HepG2 (cell line): ENCODE measurements around the gene ZNF345. TPM values are rescaled to one million over a fixed set of nuclear protein-coding genes. Genes with fewer than 3 reads are reported as not detected.
A peak's percentile ranks its signal among the peaks of the same experiment; 100 is the strongest.

ENCODE experiments used
- CHCHD3 ChIP-seq: sonication (generic); formaldehyde crosslinking; IDR thresholded peaks from 2 replicates; pipeline ENCODE4 v1.8.0; 2022; ENCODE audit warnings: mild to moderate bottlenecking, missing genetic modification reagents, moderate library complexity
- DMAP1 ChIP-seq: IDR thresholded peaks from 2 replicates; pipeline ENCODE4 v1.6.1; 2016
- ELF4 ChIP-seq: sonication (generic); formaldehyde crosslinking; IDR thresholded peaks from 2 replicates; pipeline ENCODE4 v1.5.0; 2020; ENCODE audit warnings: missing genetic modification reagents, mild to moderate bottlenecking, moderate library complexity, borderline replicate concordance
- HOXA3 ChIP-seq: sonication (generic); formaldehyde crosslinking; IDR thresholded peaks from 2 replicates; pipeline ENCODE4 v1.5.0; 2020; ENCODE audit warnings: missing genetic modification reagents
- NR3C1 ChIP-seq: sonication (generic); formaldehyde crosslinking; IDR thresholded peaks from 2 replicates; pipeline ENCODE4 v1.4.0; 2020; ENCODE audit warnings: missing genetic modification reagents
- RELA ChIP-seq: sonication (generic); formaldehyde crosslinking; IDR thresholded peaks from 2 replicates; pipeline ENCODE4 v1.4.0; 2020; ENCODE audit warnings: missing genetic modification reagents
- SPEN ChIP-seq: sonication (generic); formaldehyde crosslinking; IDR thresholded peaks from 2 replicates; pipeline ENCODE4 v1.5.1; 2020; ENCODE audit warnings: low read depth, mild to moderate bottlenecking, missing genetic modification reagents
- SRF ChIP-seq: IDR thresholded peaks from 2 replicates; pipeline ENCODE4 v1.6.1; 2011; ENCODE audit warnings: mild to moderate bottlenecking, low read depth, low read length, moderate library complexity
- TARDBP ChIP-seq: sonication (generic); formaldehyde crosslinking; IDR thresholded peaks from 2 replicates; pipeline ENCODE4 v1.8.0; 2022; ENCODE audit warnings: mild to moderate bottlenecking, missing genetic modification reagents
- ZBTB7A ChIP-seq: sonication (generic); formaldehyde crosslinking; IDR thresholded peaks from 2 replicates; pipeline ENCODE4 v1.8.0; 2022; ENCODE audit warnings: mild to moderate bottlenecking, missing genetic modification reagents
- ZMYM4 ChIP-seq: sonication (generic); formaldehyde crosslinking; IDR thresholded peaks from 2 replicates; pipeline ENCODE4 v1.8.1; 2023; ENCODE audit warnings: mild to moderate bottlenecking, missing genetic modification reagents
- ZNF749 ChIP-seq: sonication (generic); formaldehyde crosslinking; IDR thresholded peaks from 2 replicates; pipeline ENCODE4 v1.8.0; 2022; ENCODE audit warnings: mild to moderate bottlenecking, missing genetic modification reagents, moderate library complexity, borderline replicate concordance
- ZNF788 ChIP-seq: sonication (generic); formaldehyde crosslinking; IDR thresholded peaks from 2 replicates; pipeline ENCODE4 v1.5.0; 2020; ENCODE audit warnings: mild to moderate bottlenecking, missing genetic modification reagents, borderline replicate concordance
- ZNF816 ChIP-seq: sonication (generic); formaldehyde crosslinking; IDR thresholded peaks from 2 replicates; pipeline ENCODE4 v1.8.0; 2022; ENCODE audit warnings: missing genetic modification reagents, mild to moderate bottlenecking, borderline replicate concordance
- ZSCAN25 ChIP-seq: sonication (generic); formaldehyde crosslinking; IDR thresholded peaks from 2 replicates; pipeline ENCODE4 v1.8.0; 2022; ENCODE audit warnings: mild to moderate bottlenecking, missing genetic modification reagents
- polyA plus RNA-seq, 8 experiments: library from polyadenylated mRNA; depleted of rRNA in 3 of 8; stranded (reverse) in 7 of 8; unstranded in 1 of 8; fragments of >200 nt; fragmentation: Illumina TruSeq in 4 of 8; extraction: Trizol in 4 of 8; gene quantifications; 2 replicates each; pipeline versions ENCODE4 v1.2.1 to v1.2.3, GENCODE V29; 2011 to 2016; ENCODE audit warnings: low read depth in 4 of 8, missing spikeins in 1 of 8, mixed read lengths in 1 of 8; ENCODE audit not compliant: insufficient read depth in 1 of 8
- total RNA-seq, 5 experiments: library from RNA; depleted of rRNA; stranded (reverse); fragments of >200 nt; fragmentation: Illumina TruSeq; extraction: Trizol; gene quantifications; 2 replicates each; pipeline ENCODE4 v1.2.3, GENCODE V29; 2016; ENCODE audit warnings: low read depth in 1 of 5
- TF ChIP-seq, protein P1 (sequence below): IDR thresholded peaks from 2 replicates; pipeline ENCODE4 v1.6.1; 2016
- TF ChIP-seq, protein P2 (sequence below): sonication (generic); formaldehyde crosslinking; conservative IDR thresholded peaks from 2 replicates; pipeline ENCODE4 v1.8.1; 2023; ENCODE audit warnings: missing genetic modification reagents
- TF ChIP-seq, protein P3 (sequence below): sonication (generic); formaldehyde crosslinking; IDR thresholded peaks from 2 replicates; pipeline ENCODE4 v1.4.0; 2020; ENCODE audit warnings: missing genetic modification reagents
- TF ChIP-seq, protein P4 (sequence below): sonication (generic); formaldehyde crosslinking; conservative IDR thresholded peaks from 2 replicates; pipeline ENCODE4 v1.4.0; 2020; ENCODE audit warnings: missing genetic modification reagents
- TF ChIP-seq, protein P5 (sequence below): IDR thresholded peaks from 2 replicates; pipeline ENCODE4 v1.6.1; 2016; ENCODE audit warnings: low read depth, borderline replicate concordance

The ZNF345 gene
- total and polyA plus RNA-seq, 2 of the 13 experiments (the other 11 are each of a cell fraction or from before 2014, with no cell fraction given): 2.6 to 2.9 TPM

DNA sequence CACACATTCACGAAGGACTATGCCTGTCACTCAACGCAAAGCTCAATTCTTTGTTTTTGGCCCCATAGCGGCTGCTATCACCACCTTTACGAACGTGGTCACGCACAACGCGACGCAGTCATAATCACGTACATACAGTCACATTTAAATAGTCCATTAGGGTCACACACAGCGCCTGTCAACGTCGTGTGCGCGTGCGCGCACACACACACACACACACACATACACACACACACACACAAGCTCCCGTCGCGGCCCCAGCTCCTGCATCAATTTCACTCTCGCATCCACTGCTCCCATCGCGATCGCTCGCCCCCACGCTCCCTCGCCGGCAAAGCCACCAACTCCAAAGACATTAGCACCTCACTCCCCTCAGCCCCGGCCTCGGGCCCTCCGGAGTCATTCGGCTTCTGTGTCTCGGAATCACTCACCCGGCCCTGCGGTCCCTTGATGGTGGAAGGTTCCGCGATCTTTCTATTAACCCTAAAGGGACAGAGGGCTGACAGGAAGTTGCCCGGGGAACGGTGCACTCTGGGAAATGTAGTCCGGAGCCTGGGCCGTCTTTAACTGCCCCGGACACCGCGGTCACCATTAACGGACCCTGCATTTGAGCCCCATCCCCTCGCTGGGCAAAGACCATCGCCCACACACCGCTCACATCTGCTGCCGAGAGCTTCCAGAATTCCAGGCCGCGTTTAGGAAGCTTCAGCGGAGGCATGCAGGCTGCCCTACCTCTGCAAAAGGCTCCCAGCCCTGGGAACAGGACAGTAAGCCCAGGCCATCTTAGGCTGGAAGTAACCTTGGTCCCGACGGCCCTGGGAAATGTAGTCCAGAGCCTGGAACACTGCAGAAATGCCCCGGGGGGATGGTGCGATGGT lies 12.5 kb upstream of the ZNF345 start, which contains the start of gene ZNF790 (continued):
- TF ChIP-seq ZMYM4: peak; percentile 83
- peak; percentile 38; the same call in 1 of the 2 replicates for TF ChIP-seq ZNF816
- peak; percentile 54; the same call in 1 of the 2 replicates for TF ChIP-seq ZNF749 (CRISPR knock-in tag)
- TF ChIP-seq, protein P1, sequence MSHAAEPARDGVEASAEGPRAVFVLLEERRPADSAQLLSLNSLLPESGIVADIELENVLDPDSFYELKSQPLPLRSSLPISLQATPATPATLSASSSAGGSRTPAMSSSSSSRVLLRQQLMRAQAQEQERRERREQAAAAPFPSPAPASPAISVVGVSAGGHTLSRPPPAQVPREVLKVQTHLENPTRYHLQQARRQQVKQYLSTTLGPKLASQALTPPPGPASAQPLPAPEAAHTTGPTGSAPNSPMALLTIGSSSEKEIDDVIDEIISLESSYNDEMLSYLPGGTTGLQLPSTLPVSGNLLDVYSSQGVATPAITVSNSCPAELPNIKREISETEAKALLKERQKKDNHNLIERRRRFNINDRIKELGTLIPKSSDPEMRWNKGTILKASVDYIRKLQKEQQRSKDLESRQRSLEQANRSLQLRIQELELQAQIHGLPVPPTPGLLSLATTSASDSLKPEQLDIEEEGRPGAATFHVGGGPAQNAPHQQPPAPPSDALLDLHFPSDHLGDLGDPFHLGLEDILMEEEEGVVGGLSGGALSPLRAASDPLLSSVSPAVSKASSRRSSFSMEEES (CRISPR knock-in tag): peak; percentile 18; the same call in 1 of the 2 replicates
- TF ChIP-seq, protein P2, sequence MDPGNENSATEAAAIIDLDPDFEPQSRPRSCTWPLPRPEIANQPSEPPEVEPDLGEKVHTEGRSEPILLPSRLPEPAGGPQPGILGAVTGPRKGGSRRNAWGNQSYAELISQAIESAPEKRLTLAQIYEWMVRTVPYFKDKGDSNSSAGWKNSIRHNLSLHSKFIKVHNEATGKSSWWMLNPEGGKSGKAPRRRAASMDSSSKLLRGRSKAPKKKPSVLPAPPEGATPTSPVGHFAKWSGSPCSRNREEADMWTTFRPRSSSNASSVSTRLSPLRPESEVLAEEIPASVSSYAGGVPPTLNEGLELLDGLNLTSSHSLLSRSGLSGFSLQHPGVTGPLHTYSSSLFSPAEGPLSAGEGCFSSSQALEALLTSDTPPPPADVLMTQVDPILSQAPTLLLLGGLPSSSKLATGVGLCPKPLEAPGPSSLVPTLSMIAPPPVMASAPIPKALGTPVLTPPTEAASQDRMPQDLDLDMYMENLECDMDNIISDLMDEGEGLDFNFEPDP (CRISPR knock-in tag): 0 out of 2 replicates have a peak, but pooled peaks have one; percentile 39
- TF ChIP-seq SRF: peak; percentile 45; the same call in 1 of the 2 replicates
- TF ChIP-seq SPEN (CRISPR knock-in tag): peak; percentile 85
- TF ChIP-seq DMAP1 (CRISPR knock-in tag): peak; percentile 53; the same call in 1 of the 2 replicates
- peak; percentile 77 for TF ChIP-seq ZNF788 (CRISPR knock-in tag)
- TF ChIP-seq RELA (CRISPR knock-in tag): 0 out of 2 replicates have a peak, but pooled peaks have one; percentile 22
- TF ChIP-seq, protein P3, sequence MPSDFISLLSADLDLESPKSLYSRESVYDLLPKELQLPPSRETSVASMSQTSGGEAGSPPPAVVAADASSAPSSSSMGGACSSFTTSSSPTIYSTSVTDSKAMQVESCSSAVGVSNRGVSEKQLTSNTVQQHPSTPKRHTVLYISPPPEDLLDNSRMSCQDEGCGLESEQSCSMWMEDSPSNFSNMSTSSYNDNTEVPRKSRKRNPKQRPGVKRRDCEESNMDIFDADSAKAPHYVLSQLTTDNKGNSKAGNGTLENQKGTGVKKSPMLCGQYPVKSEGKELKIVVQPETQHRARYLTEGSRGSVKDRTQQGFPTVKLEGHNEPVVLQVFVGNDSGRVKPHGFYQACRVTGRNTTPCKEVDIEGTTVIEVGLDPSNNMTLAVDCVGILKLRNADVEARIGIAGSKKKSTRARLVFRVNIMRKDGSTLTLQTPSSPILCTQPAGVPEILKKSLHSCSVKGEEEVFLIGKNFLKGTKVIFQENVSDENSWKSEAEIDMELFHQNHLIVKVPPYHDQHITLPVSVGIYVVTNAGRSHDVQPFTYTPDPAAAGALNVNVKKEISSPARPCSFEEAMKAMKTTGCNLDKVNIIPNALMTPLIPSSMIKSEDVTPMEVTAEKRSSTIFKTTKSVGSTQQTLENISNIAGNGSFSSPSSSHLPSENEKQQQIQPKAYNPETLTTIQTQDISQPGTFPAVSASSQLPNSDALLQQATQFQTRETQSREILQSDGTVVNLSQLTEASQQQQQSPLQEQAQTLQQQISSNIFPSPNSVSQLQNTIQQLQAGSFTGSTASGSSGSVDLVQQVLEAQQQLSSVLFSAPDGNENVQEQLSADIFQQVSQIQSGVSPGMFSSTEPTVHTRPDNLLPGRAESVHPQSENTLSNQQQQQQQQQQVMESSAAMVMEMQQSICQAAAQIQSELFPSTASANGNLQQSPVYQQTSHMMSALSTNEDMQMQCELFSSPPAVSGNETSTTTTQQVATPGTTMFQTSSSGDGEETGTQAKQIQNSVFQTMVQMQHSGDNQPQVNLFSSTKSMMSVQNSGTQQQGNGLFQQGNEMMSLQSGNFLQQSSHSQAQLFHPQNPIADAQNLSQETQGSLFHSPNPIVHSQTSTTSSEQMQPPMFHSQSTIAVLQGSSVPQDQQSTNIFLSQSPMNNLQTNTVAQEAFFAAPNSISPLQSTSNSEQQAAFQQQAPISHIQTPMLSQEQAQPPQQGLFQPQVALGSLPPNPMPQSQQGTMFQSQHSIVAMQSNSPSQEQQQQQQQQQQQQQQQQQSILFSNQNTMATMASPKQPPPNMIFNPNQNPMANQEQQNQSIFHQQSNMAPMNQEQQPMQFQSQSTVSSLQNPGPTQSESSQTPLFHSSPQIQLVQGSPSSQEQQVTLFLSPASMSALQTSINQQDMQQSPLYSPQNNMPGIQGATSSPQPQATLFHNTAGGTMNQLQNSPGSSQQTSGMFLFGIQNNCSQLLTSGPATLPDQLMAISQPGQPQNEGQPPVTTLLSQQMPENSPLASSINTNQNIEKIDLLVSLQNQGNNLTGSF (CRISPR knock-in tag): no peak
- TF ChIP-seq ELF4 (CRISPR knock-in tag): peak; percentile 91
- TF ChIP-seq CHCHD3 (CRISPR knock-in tag): no peak
- no peak for TF ChIP-seq NR3C1
- peak; percentile 83 for TF ChIP-seq ZBTB7A (CRISPR knock-in tag)
- TF ChIP-seq, protein P4, sequence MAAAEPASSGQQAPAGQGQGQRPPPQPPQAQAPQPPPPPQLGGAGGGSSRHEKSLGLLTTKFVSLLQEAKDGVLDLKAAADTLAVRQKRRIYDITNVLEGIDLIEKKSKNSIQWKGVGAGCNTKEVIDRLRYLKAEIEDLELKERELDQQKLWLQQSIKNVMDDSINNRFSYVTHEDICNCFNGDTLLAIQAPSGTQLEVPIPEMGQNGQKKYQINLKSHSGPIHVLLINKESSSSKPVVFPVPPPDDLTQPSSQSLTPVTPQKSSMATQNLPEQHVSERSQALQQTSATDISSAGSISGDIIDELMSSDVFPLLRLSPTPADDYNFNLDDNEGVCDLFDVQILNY (CRISPR knock-in tag): no peak; the same call in 1 of the 2 replicates
- TF ChIP-seq, protein P5, sequence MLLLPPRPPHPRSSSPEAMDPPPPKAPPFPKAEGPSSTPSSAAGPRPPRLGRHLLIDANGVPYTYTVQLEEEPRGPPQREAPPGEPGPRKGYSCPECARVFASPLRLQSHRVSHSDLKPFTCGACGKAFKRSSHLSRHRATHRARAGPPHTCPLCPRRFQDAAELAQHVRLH: peak; percentile 65
- TF ChIP-seq HOXA3 (CRISPR knock-in tag): peak; percentile 72
- TF ChIP-seq ZSCAN25 (CRISPR knock-in tag): peak; percentile 43; the same call in 1 of the 2 replicates
- peak; percentile 49; the same call in 1 of the 2 replicates for TF ChIP-seq TARDBP (CRISPR knock-in tag)
